ENCODE results near the gene ZNF444.
"Not testable (repeated sequence)": the region's sequence is repeated elsewhere in the genome, so short reads cannot be mapped to it uniquely, and the experiment has no call there.

ZNF444 gene

DNA sequence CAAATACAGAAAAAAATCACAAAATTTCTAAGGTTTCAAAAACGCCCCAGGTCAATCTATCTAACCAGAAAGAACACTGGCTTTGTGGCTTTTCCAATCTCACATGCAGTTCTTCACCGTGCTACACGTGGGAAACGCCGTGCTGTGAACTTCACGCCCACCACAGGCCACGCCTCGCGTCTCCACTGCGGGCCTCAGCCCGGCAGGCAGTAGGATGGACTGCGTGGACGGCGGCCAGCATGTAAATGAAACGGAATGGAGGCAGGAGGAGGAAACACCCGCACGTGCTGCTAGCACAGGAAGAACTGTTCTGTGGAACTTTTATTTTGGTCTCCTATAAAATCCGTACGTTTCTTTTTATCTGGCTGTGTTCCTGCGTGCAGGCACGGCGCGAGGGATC, 43.8 kb upstream of the ZNF444 start:
- peaks cover 28% of the 10 kb centered on the region for H3K9me3 Mint-ChIP-seq
- H3K4me1 Mint-ChIP-seq: no peaks in the 10 kb centered on the region
- TF ChIP-seq, protein P1, sequence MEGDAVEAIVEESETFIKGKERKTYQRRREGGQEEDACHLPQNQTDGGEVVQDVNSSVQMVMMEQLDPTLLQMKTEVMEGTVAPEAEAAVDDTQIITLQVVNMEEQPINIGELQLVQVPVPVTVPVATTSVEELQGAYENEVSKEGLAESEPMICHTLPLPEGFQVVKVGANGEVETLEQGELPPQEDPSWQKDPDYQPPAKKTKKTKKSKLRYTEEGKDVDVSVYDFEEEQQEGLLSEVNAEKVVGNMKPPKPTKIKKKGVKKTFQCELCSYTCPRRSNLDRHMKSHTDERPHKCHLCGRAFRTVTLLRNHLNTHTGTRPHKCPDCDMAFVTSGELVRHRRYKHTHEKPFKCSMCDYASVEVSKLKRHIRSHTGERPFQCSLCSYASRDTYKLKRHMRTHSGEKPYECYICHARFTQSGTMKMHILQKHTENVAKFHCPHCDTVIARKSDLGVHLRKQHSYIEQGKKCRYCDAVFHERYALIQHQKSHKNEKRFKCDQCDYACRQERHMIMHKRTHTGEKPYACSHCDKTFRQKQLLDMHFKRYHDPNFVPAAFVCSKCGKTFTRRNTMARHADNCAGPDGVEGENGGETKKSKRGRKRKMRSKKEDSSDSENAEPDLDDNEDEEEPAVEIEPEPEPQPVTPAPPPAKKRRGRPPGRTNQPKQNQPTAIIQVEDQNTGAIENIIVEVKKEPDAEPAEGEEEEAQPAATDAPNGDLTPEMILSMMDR (IDR thresholded peaks at IDR 0.05; ENCODE audit: unreplicated experiment in 3 of 3): no peak
- H3K4me3 Mint-ChIP-seq: no peak overlapping the region
- H3K27ac Mint-ChIP-seq: no peak overlapping the region
- peaks cover 5% of the 10 kb centered on the region for H3K27me3 Mint-ChIP-seq (ENCODE audit: low read depth)
- peaks cover 70% of the 10 kb centered on the region for H3K36me3 Mint-ChIP-seq (ENCODE audit: low read depth)

DNA sequence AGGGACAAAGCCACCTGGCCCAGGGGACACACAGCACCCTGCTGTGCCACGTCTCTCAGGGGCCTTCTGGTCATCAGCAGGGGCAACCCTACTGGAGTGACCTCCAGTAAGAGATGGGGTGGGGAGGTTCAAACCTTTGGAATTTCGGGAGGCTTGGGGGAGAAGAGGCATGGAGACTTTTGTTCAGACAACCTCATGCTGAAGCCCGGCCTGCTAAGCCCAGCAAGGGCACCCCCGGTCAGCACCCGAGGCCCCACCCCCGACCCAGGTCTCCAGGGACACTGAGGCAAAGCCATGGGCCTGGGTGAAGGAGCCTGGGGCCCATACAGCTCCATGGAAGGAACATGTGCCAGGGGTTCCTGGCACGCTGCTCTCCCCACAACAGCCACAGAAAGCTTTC, 43.3 kb upstream of the ZNF444 start:
- H3K4me1 Mint-ChIP-seq: no peaks in the 10 kb centered on the region
- H3K27ac Mint-ChIP-seq: no peak overlapping the region
- TF ChIP-seq, protein P1 (IDR thresholded peaks at IDR 0.05; ENCODE audit: unreplicated experiment in 3 of 3): no peak
- no peak overlapping the region for H3K4me3 Mint-ChIP-seq
- H3K36me3 Mint-ChIP-seq (ENCODE audit: low read depth): peaks cover 66% of the 10 kb centered on the region
- peaks cover 5% of the 10 kb centered on the region for H3K27me3 Mint-ChIP-seq (ENCODE audit: low read depth)
- peaks cover 25% of the 10 kb centered on the region for H3K9me3 Mint-ChIP-seq

DNA sequence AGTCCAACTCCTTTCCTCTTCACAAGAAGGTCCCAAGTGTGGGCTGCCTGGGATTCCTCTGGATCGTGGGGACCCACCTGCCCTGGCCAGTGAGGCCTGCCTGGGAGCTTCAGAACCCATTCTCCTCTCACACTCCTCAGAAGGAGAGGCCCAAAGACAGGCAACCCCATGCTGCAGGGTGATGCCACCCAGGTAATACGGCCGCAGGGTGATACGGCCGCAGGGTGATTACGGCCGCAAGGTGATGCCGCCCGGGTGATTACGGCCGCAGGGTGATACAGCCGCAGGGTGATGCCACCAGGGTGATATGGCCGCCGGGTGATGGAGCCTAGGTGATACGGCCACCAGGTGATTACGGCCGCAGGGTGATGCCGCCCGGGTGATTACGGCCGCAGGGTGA, 42.9 kb upstream of the ZNF444 start:
- peaks cover 61% of the 10 kb centered on the region for H3K36me3 Mint-ChIP-seq (ENCODE audit: low read depth)
- H3K27me3 Mint-ChIP-seq (ENCODE audit: low read depth); H3K4me1 Mint-ChIP-seq; H3K4me3 Mint-ChIP-seq; H3K27ac Mint-ChIP-seq: not testable (repeated sequence)
- H3K9me3 Mint-ChIP-seq: peaks cover 20% of the 10 kb centered on the region

DNA sequence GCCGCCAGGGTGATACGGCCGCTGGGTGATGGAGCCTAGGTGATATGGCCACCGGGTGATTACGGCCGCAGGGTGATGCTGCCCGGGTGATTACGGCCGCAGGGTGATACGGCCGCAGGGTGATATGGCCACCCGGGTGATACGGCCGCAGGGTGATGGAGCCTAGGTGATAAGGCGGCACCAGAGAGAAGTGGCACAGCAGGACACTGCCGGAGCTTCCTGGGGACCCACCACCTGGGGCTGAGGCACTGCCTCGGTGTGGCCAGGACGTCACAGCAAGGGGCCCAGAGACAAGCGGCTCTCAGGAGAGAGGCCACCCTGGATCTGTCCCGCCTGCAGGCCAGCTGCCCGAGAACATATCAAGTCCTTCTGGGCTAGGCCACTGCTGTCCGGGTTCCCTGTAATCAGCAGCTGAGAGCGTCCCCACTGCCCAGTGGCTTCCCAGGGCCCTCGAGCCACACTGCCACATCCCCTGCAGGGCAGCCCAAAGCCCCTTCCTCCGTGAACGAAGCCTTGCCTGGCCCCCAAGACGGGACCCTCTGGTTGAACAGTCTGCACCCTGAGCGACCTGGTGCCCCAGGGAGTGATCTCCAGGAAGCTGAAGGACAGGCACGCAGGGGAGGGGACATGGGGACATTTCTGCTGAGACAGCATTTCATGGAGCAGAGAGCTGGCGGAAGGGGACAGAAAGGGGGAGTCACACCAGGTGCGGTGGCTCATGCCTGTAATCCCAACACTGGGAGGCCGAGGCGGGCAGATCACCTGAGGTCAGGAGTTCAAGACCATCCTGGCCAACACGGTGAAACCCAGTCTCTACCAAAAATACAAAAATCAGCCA, 42.1 kb upstream of the ZNF444 start:
- no peak overlapping the region for H3K4me3 Mint-ChIP-seq
- no peak overlapping the region for H3K27ac Mint-ChIP-seq
- peaks cover 5% of the 10 kb centered on the region for H3K27me3 Mint-ChIP-seq (ENCODE audit: low read depth)
- peaks cover 13% of the 10 kb centered on the region for H3K9me3 Mint-ChIP-seq
- peaks cover 54% of the 10 kb centered on the region for H3K36me3 Mint-ChIP-seq (ENCODE audit: low read depth)
- no peaks in the 10 kb centered on the region for H3K4me1 Mint-ChIP-seq
- TF ChIP-seq, protein P1 (IDR thresholded peaks at IDR 0.05; ENCODE audit: unreplicated experiment in 3 of 3): no peak

DNA sequence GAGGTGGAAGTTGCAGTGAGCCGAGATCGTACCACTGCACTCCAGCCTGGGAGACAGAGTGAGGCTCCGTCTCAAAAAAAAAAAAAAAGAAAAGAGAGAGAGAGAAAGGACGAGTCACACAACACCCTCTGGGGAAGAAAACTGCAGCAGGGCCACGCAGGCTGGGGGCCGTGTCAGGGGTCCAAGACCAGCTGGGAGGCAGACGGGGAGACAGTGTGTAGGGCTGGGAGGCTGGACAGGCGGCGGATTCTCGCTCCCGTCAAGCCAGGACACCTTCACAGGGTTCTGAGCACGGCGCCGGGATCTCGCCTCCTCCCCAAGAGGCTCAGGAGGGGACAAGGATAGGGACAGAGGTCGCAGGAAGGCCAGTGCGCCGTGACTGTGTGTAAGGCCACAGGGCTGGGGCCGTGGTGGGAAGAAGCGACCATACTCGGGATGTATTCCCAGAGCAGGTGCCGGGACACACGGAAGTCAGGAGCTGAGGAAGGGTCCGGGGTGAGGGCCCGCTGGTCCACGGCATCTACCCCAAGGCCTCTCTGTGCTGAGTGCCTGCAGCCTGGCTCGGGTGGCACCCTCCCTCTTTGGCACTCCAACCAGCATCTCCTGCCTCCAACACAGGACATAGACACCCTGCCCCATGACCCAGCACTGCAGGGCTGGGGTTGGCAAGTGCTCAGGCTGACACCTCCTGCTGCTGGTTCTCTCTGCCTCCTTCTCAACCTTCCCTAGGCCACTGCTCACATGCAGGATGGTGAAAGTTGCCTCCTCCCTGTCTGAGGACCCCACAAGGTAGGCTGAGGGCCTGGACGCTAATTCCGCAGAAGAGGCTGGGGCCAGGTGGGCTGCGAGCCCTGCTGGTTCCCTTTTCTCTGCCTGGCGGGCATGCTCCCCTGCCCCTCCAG, 41.2 kb upstream of the ZNF444 start:
- H3K4me1 Mint-ChIP-seq: no peaks in the 10 kb centered on the region
- no peak overlapping the region for H3K4me3 Mint-ChIP-seq
- H3K27ac Mint-ChIP-seq: no peak overlapping the region
- peaks cover 44% of the 10 kb centered on the region for H3K36me3 Mint-ChIP-seq (ENCODE audit: low read depth)
- TF ChIP-seq, protein P1 (IDR thresholded peaks at IDR 0.05; ENCODE audit: unreplicated experiment in 3 of 3): no peak
- peaks cover 5% of the 10 kb centered on the region for H3K27me3 Mint-ChIP-seq (ENCODE audit: low read depth)
- H3K9me3 Mint-ChIP-seq: peaks cover 7% of the 10 kb centered on the region

DNA sequence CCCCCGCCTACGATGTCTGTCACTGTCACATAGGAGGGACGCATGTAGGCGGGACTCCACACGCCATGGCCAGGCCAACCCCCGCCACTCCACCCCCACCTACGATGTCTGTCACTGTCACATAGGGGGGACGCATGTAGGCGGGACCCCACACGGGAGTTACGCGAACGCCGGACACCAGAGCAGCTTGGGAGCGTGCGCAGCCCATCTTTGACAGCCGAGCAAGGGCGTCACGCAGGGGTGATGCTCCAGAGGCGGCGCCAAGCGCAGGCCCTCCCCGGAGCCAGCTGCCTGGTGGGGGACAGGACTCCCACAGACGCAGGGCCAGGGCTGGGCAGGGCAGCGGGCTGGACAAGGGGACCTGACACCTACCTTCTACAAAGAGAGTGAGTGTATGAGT, 40.0 kb upstream of the ZNF444 start:
- Mint-ChIP-seq H3K36me3 (ENCODE audit: low read depth) (peaks cover 33% of the 10 kb centered on the region), H3K27me3 (ENCODE audit: low read depth) (no peaks in the 10 kb centered on the region), H3K4me3 (no peak overlapping the region), H3K4me1 (peaks cover 9% of the 10 kb centered on the region), H3K27ac (peak overlapping the region in 2 of 3 experiments; percentile 63 to 80), H3K9me3 (no peaks in the 10 kb centered on the region)
- TF ChIP-seq, protein P1 (IDR thresholded peaks at IDR 0.05; ENCODE audit: unreplicated experiment in 3 of 3): no peak

Measured in nephron (organoid).